A549 treated with CORT108297 at 1 μM for 4 hours (cell line): ENCODE results near the gene FNIP1. TPM values are rescaled to one million over a fixed set of nuclear protein-coding genes. Genes with fewer than 3 reads are reported as not detected.

ENCODE experiments used
- total RNA-seq: library from RNA; stranded (reverse); fragments of 200-300 nt; extraction: Qiagen RNA extraction; gene quantifications from 5 replicates; pipeline ENCODE4 v1.2.3, GENCODE V29; 2022

The FNIP1 gene
- 9.8 to 12.9 TPM (median 12.0 TPM) in 5 replicates for total RNA-seq

DNA sequence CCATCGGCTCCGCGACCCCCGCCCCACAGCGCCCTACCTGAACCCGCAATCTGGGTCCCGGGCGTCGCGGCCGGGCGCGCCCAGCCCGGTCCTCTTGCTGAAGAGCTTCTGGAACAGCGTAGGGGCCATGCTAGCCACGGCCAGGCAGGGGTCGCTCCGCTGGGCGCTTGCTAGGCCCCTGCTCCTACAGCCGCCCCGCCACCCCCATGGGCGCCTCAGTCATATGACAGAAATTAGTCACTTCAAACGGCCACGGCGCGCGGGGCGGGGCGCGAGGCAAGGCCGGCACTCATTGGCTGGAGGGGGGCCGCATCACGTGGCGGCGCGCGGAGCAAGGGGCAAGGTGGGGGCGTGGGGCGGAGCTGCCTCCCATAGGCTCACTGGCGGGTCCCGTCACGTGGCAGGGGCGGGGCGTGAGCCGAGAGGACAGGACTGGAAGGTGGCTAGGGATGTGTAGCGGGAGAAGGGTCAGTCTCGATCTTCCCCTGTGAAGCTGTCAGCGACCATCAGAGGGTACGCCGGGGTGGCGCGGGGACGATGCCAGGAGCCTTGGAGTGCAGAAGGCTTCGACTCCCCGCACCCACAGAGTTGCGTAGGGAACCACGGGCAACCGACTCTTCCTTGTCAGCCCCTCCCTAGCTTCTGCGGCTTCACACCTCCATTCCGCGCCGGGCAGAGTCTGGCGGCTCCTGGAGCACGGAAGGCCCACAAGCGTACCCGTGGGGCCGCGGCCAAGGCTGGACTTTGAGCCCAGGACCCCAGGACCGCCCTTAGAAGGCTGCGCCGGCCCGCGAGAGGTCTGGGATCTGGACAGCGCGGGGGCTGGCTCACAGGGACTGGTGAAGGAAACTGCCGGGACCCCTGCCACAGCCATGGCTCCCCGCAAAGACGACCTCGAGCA is at the start of gene FNIP1:
Gene FNIP1 (minus strand): TSS at position 225 of the 901 bp plus-strand sequence. CDS start 96 bp downstream, at position 129.

DNA sequence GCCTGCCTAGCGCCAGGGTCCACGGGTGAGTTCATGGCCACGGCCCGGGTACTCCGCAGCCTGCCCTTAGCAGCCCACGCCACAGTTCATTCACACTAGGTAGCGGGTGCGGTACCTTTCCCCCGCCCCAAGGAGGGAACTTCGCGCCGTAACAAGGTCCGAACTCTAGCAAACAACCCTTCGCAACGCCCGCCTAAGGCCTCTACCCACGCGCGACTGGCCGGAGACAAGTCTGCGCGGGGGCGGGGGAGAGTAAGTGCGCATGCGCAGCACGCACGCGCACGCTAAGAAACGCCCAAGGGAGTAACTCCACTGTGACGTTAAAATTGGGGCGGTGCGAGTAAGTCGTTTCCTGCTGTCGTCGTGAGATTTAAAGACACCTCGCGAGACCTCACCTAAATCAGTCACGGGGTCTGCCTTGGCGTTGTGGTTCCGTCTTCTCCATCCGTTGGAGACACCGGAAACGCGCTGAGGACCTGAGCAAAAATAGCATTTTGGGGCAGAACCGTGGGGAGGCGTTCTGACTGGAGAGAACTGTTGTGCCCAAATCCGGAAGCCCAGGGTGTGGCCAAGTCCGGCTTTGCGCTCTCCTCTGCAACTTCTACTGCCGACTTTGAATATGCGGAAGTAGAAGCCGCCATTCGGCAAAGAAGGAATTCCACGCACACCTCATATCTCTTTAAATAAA is 161.7 kb downstream of the FNIP1 start, which contains the start of gene RAPGEF6:
Gene RAPGEF6 (minus strand): TSS at position 234 of the 688 bp plus-strand sequence. CDS start 199 bp downstream, at position 35.

Other genes with a start within 250 kb of the FNIP1 start
- gene RAPGEF6, start 161.8 kb downstream of the FNIP1 start, total RNA-seq: 6.6 to 8.8 TPM (median 7.5 TPM) in 5 replicates
- gene MEIKIN, start 148.6 kb upstream of the FNIP1 start, total RNA-seq: not detected in 5 replicates
- gene ACSL6, start 214.6 kb upstream of the FNIP1 start, total RNA-seq: 0.03 to 0.17 TPM (median 0.12 TPM) in 4 of 5 replicates, not detected in the other